Keratinocyte (primary cell): ENCODE data around the gene TYMS.

Source experiments
- CTCF ChIP-seq, 3 experiments: IDR thresholded peaks in 1 of 3; conservative IDR thresholded peaks in 1 of 3; optimal IDR thresholded peaks in 1 of 3; 2 replicates in 2 of 3; 3 replicates in 1 of 3; pipeline versions ENCODE3 to v1.5.1; 2011; ENCODE audit warnings: low read length in 3 of 3, mild to moderate bottlenecking in 3 of 3, moderate library complexity in 2 of 3, control low read depth in 1 of 3, inconsistent platforms in 1 of 3; ENCODE audit not compliant: insufficient read depth in 2 of 3; ENCODE audit errors: extremely low read depth in 1 of 3
- EZH2 ChIP-seq: IDR thresholded peaks from one replicate; pipeline ENCODE4 v1.6.1; 2012; ENCODE audit warnings: inconsistent platforms, mild to moderate bottlenecking, low read length, moderate library complexity

GRCh38 chr18:717003-717402, 59.5 kb downstream of the TYMS start:
- TF ChIP-seq CTCF (optimal IDR thresholded peaks at IDR 0.05 in 1 of 3, IDR thresholded peaks at IDR 0.05 in 1 of 3, conservative IDR thresholded peaks at IDR 0.05 in 1 of 3; ENCODE audit: extremely low read depth in 1 of 3, insufficient read depth in 2 of 3, low read length in 3 of 3) (no peak), EZH2 (no peak)
